Astrocyte (in vitro differentiated cells and primary cell): ENCODE results near the gene SLCO3A1. TPM values are rescaled to one million over a fixed set of nuclear protein-coding genes. Genes with fewer than 3 reads are reported as not detected.

Experiments
- DNase-seq: peaks from one replicate; pipeline ENCODE4 v3.0.0-alpha.2; 2010; ENCODE audit warnings: low read depth
- FAIRE-seq: peaks from 2 replicates; lab custom pipeline; 2011; peaks lifted over from hg19 to GRCh38; lab: Jason Lieb, UNC
- H2AFZ ChIP-seq: 2 replicates; pipeline ENCODE4 v1.6.0; 2012; ENCODE audit warnings: low read depth, low read length, inconsistent platforms
- H3K27ac ChIP-seq: 2 replicates; pipeline ENCODE4 v1.5.1; 2011; ENCODE audit warnings: low read depth, low read length, inconsistent platforms
- H3K27me3 ChIP-seq: 2 replicates; pipeline ENCODE4 v1.6.0; 2011; ENCODE audit warnings: low read length, inconsistent platforms; ENCODE audit not compliant: insufficient read depth
- H3K36me3 ChIP-seq: 2 replicates; pipeline ENCODE4 v1.5.1; 2011; ENCODE audit warnings: low read length, inconsistent platforms; ENCODE audit not compliant: insufficient read depth
- H3K4me1 ChIP-seq: 2 replicates; pipeline ENCODE4 v1.5.1; 2011; ENCODE audit warnings: low read length, inconsistent platforms; ENCODE audit not compliant: insufficient read depth
- H3K4me2 ChIP-seq: 2 replicates; pipeline ENCODE4 v1.6.0; 2012; ENCODE audit warnings: low read length, inconsistent platforms
- H3K4me3 ChIP-seq: 2 replicates; pipeline ENCODE4 v1.5.1; 2011; ENCODE audit warnings: low read depth, mild to moderate bottlenecking, low read length, inconsistent platforms; ENCODE audit not compliant: insufficient read depth
- H3K79me2 ChIP-seq: 2 replicates; pipeline ENCODE4 v1.6.0; 2012; ENCODE audit warnings: mild to moderate bottlenecking, low read length, inconsistent platforms; ENCODE audit not compliant: insufficient read depth
- H3K9ac ChIP-seq: 2 replicates; pipeline ENCODE4 v1.6.0; 2012; ENCODE audit warnings: mild to moderate bottlenecking, low read length, inconsistent platforms
- H3K9me3 ChIP-seq: 2 replicates; pipeline ENCODE4 v1.5.1; 2012; ENCODE audit warnings: low read depth, mild to moderate bottlenecking, low read length, inconsistent platforms; ENCODE audit not compliant: insufficient read depth
- H4K20me1 ChIP-seq: 2 replicates; pipeline ENCODE4 v1.6.0; 2012; ENCODE audit warnings: low read length, inconsistent platforms; ENCODE audit not compliant: insufficient read depth
- H3K27ac Mint-ChIP-seq: one replicate; pipeline ENCODE4 v1.8.0; 2021; ENCODE audit warnings: mild to moderate bottlenecking, mixed read lengths; ENCODE audit not compliant: unreplicated experiment
- H3K27me3 Mint-ChIP-seq: one replicate; pipeline ENCODE4 v1.8.0; 2021; ENCODE audit warnings: low read depth, mixed read lengths; ENCODE audit not compliant: unreplicated experiment
- H3K36me3 Mint-ChIP-seq: one replicate; pipeline ENCODE4 v1.8.0; 2021; ENCODE audit warnings: low read depth, mixed read lengths; ENCODE audit not compliant: unreplicated experiment
- H3K4me1 Mint-ChIP-seq: one replicate; pipeline ENCODE4 v1.8.0; 2021; ENCODE audit warnings: low read depth, mixed read lengths; ENCODE audit not compliant: unreplicated experiment
- H3K4me3 Mint-ChIP-seq: one replicate; pipeline ENCODE4 v1.8.0; 2021; ENCODE audit warnings: mild to moderate bottlenecking, moderate library complexity, mixed read lengths; ENCODE audit not compliant: unreplicated experiment
- H3K9me3 Mint-ChIP-seq: one replicate; pipeline ENCODE4 v1.8.0; 2021; ENCODE audit warnings: mild to moderate bottlenecking, mixed read lengths; ENCODE audit not compliant: unreplicated experiment
- CTCF ChIP-seq: IDR thresholded peaks from 2 replicates; pipeline ENCODE4 v1.5.1; 2011; ENCODE audit warnings: low read depth, mild to moderate bottlenecking, inconsistent platforms, low read length, moderate library complexity; ENCODE audit not compliant: insufficient read depth
- EZH2 ChIP-seq: IDR thresholded peaks from 2 replicates; pipeline ENCODE4 v1.6.1; 2012; ENCODE audit warnings: mild to moderate bottlenecking, low read length, inconsistent platforms; ENCODE audit not compliant: insufficient read depth
- total RNA-seq: library from RNA; stranded (reverse); gene quantifications from 2 replicates; pipeline ENCODE4 v1.2.1, GENCODE V29; 2021

Gene SLCO3A1
- total RNA-seq, 1 donor from 2014 or later, result 9.4 TPM

GRCh38 chr15:91938136-91938535, 84.6 kb downstream of the SLCO3A1 start:
- peaks cover 17% of the 10 kb centered on the region for H3K4me1 Mint-ChIP-seq
- DNase-seq (no peak), FAIRE-seq (no peak)
- Histone ChIP-seq H3K9me3 (no peaks in the 10 kb centered on the region), H3K4me2 (no peak overlapping the region), H3K4me3 (no peak overlapping the region), H3K9ac (no peak overlapping the region), H3K27me3 (no peaks in the 10 kb centered on the region), H4K20me1 (peaks cover 5% of the 10 kb centered on the region), H2AFZ (no peak overlapping the region), H3K27ac (no peak overlapping the region), H3K4me1 (no peaks in the 10 kb centered on the region), H3K36me3 (no peaks in the 10 kb centered on the region), H3K79me2 (no peaks in the 10 kb centered on the region)
- peaks cover 2% of the 10 kb centered on the region for H3K36me3 Mint-ChIP-seq
- no peak overlapping the region for H3K27ac Mint-ChIP-seq
- TF ChIP-seq EZH2, result no peak
- no peaks in the 10 kb centered on the region for H3K27me3 Mint-ChIP-seq
- no peaks in the 10 kb centered on the region for H3K9me3 Mint-ChIP-seq
- no peak overlapping the region for H3K4me3 Mint-ChIP-seq

- DNase-seq, result no peak
- H2AFZ ChIP-seq, result no peak overlapping the region
- peaks cover 2% of the 10 kb centered on the region for H3K27me3 Mint-ChIP-seq
These were observed 85.9 kb downstream of the SLCO3A1 start for GRCh38 chr15:91939403-91939831.

GRCh38 chr15:91940496-91941381, 87.2 kb downstream of the SLCO3A1 start:
- peaks cover 2% of the 10 kb centered on the region for H3K9me3 Mint-ChIP-seq
- Histone ChIP-seq H3K4me1 (no peaks in the 10 kb centered on the region), H3K27ac (no peak overlapping the region), H3K9ac (no peak overlapping the region), H3K4me3 (no peak overlapping the region), H3K36me3 (no peaks in the 10 kb centered on the region), H2AFZ (no peak overlapping the region), H3K79me2 (no peaks in the 10 kb centered on the region), H3K4me2 (no peak overlapping the region), H3K9me3 (no peaks in the 10 kb centered on the region), H4K20me1 (peaks cover 5% of the 10 kb centered on the region), H3K27me3 (no peaks in the 10 kb centered on the region)
- no peak overlapping the region for H3K27ac Mint-ChIP-seq
- FAIRE-seq, result no peak
- H3K4me3 Mint-ChIP-seq, result no peak overlapping the region
- no peak for DNase-seq
- H3K27me3 Mint-ChIP-seq, result peaks cover 2% of the 10 kb centered on the region
- peaks cover 20% of the 10 kb centered on the region for H3K4me1 Mint-ChIP-seq
- TF ChIP-seq EZH2 (no peak), CTCF (no peak)
- peaks cover 2% of the 10 kb centered on the region for H3K36me3 Mint-ChIP-seq

More at GRCh38 chr15:91939403-91939831, 85.9 kb downstream of the SLCO3A1 start:
- FAIRE-seq, result no peak
- Histone ChIP-seq H3K4me1 (no peaks in the 10 kb centered on the region), H3K27me3 (no peaks in the 10 kb centered on the region), H3K4me2 (no peak overlapping the region), H3K27ac (no peak overlapping the region), H3K4me3 (no peak overlapping the region), H3K9ac (no peak overlapping the region), H3K36me3 (no peaks in the 10 kb centered on the region), H4K20me1 (peaks cover 5% of the 10 kb centered on the region), H3K9me3 (no peaks in the 10 kb centered on the region), H3K79me2 (no peaks in the 10 kb centered on the region)
- peaks cover 2% of the 10 kb centered on the region for H3K36me3 Mint-ChIP-seq
- TF ChIP-seq EZH2 (no peak), CTCF (no peak)
- no peak overlapping the region for H3K4me3 Mint-ChIP-seq
- H3K27ac Mint-ChIP-seq, result no peak overlapping the region
- no peaks in the 10 kb centered on the region for H3K9me3 Mint-ChIP-seq
- peaks cover 18% of the 10 kb centered on the region for H3K4me1 Mint-ChIP-seq
